Uterus (tissue), 4 donors: ENCODE data around the gene EEFSEC. TPM values are rescaled to one million over a fixed set of nuclear protein-coding genes. Genes with fewer than 3 reads are reported as not detected.

Experiments used
- DNase-seq, 2 donors: peaks; one replicate each; pipeline ENCODE4 v3.0.0-alpha.2; 2019 to 2020
- H3K27ac ChIP-seq, 2 donors: fragments of 200-600 bp; sonication (generic); 1 replicate in 1 of 2; 2 replicates in 1 of 2; pipeline ENCODE4 v1.5.1; 2016 to 2018
- H3K27me3 ChIP-seq, 2 donors: fragments of 200-600 bp; sonication (generic); one replicate each; pipeline ENCODE4 v1.5.1; 2018 to 2019; ENCODE audit warnings: control low read depth in 1 of 2
- H3K36me3 ChIP-seq, 2 donors: fragments of 200-600 bp; sonication (generic); one replicate each; pipeline ENCODE4 v1.5.1; 2019; ENCODE audit warnings: control low read depth in 1 of 2
- H3K4me1 ChIP-seq, 2 donors: fragments of 200-600 bp; sonication (generic); one replicate each; pipeline ENCODE4 v1.5.1; 2018 to 2019; ENCODE audit warnings: control low read depth in 1 of 2
- H3K4me3 ChIP-seq, 2 donors: fragments of 200-600 bp; sonication (generic); 1 replicate in 1 of 2; 2 replicates in 1 of 2; pipeline ENCODE4 v1.5.1; 2018 to 2019; ENCODE audit warnings: mild to moderate bottlenecking in 1 of 2
- H3K9me3 ChIP-seq, 2 donors: fragments of 200-600 bp; sonication (generic); one replicate each; pipeline ENCODE4 v1.5.1; 2019; ENCODE audit warnings: control low read depth in 1 of 2
- POLR2A ChIP-seq, 2 donors: fragments of 450-650 bp; IDR thresholded peaks; one replicate each; pipeline ENCODE4 v1.6.1; 2016; ENCODE audit warnings: antibody characterized with exemption in 2 of 2, mild to moderate bottlenecking in 1 of 2, moderate library complexity in 1 of 2
- intact Hi-C: fragments of 100-400 bp; cut with DNase I; formaldehyde crosslinking; loops from one replicate; pipeline ENCODE4 v1.15.1; 2023; ENCODE audit warnings: low total_unique reads
- total RNA-seq, 4 donors: library from RNA; depleted of rRNA in 3 of 4; stranded (reverse); fragments of >200 nt in 3 of 4; gene quantifications; one replicate each; pipeline versions ENCODE4 v1.1.0 to v1.2.4, GENCODE V29; 2014 to 2023
- TF ChIP-seq, protein P1 (sequence below), 4 experiments: fragments of 200-600 bp in 2 of 4; fragments of 450-650 bp in 2 of 4; sonication (generic) in 2 of 4; IDR thresholded peaks; one replicate each; pipeline ENCODE4 v1.5.1; 2016 to 2019; ENCODE audit warnings: antibody characterized with exemption in 4 of 4, mild to moderate bottlenecking in 2 of 4, moderate library complexity in 1 of 4
- donor health status: DM: yes; HTN: yes; CAD: no.

The EEFSEC gene
- total RNA-seq, 4 donors from 2014 or later: 2.9 to 20.0 (median 12.5) TPM

DNA sequence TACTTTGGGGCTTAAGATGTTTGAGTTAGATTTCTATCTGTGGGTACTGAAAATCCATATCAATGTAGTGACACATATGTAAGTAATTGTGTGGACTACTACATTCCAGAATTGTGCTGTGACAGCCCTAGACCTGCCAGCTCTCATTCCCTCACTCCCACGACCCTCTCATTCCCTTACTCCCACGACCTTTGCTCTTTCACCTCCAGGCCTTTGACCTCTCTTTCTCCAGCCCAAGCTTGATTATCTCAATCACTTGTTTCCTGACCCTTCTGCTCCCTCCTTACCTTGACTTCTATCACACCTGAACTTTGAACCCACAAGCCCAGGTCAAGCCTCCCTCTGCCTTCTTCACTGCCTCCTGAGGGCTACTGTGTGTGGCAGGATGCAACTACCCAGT is 26.0 kb upstream of the EEFSEC start:
- no peak for DNase-seq
- no peak overlapping the region for H3K27ac ChIP-seq
- no peaks in the 10 kb centered on the region for H3K36me3 ChIP-seq
- no peaks in the 10 kb centered on the region for H3K9me3 ChIP-seq
- no peaks in the 10 kb centered on the region for H3K27me3 ChIP-seq
- intact Hi-C loops: no loop called here
- H3K4me3 ChIP-seq: no peak overlapping the region
- H3K4me1 ChIP-seq: peaks cover 0 to 9% of the 10 kb centered on the region in 2 donors
- TF ChIP-seq, protein P1, sequence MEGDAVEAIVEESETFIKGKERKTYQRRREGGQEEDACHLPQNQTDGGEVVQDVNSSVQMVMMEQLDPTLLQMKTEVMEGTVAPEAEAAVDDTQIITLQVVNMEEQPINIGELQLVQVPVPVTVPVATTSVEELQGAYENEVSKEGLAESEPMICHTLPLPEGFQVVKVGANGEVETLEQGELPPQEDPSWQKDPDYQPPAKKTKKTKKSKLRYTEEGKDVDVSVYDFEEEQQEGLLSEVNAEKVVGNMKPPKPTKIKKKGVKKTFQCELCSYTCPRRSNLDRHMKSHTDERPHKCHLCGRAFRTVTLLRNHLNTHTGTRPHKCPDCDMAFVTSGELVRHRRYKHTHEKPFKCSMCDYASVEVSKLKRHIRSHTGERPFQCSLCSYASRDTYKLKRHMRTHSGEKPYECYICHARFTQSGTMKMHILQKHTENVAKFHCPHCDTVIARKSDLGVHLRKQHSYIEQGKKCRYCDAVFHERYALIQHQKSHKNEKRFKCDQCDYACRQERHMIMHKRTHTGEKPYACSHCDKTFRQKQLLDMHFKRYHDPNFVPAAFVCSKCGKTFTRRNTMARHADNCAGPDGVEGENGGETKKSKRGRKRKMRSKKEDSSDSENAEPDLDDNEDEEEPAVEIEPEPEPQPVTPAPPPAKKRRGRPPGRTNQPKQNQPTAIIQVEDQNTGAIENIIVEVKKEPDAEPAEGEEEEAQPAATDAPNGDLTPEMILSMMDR (IDR thresholded peaks at IDR 0.05): no peak
- no peak for TF ChIP-seq POLR2A (IDR thresholded peaks at IDR 0.05)

DNA sequence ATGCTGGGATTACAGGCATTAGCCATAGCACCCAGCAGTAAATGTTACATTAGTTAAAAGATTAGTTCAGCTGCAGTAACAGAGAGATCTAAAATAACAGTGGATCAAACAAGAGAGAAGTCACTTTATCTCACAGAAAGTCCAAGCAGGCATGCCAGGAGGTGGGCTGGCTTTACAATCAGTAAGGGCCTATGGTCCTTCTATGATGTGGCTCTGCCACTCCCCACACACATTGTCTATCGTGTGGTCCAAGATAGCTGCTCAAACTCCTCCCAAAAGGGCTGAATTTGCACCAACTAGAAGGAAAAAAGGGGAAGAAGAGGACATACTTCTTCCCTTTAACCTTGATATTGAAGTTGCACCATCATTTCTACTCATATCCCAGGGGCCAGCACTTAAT is 25.0 kb upstream of the EEFSEC start:
- DNase-seq: no peak
- H3K9me3 ChIP-seq: no peaks in the 10 kb centered on the region
- H3K4me3 ChIP-seq: no peak overlapping the region
- H3K4me1 ChIP-seq: no peaks in the 10 kb centered on the region
- H3K36me3 ChIP-seq: no peaks in the 10 kb centered on the region
- TF ChIP-seq POLR2A (IDR thresholded peaks at IDR 0.05): no peak
- TF ChIP-seq, protein P1 (IDR thresholded peaks at IDR 0.05): no peak
- intact Hi-C loops: no loop called here
- H3K27ac ChIP-seq: no peak overlapping the region
- H3K27me3 ChIP-seq: no peaks in the 10 kb centered on the region

DNA sequence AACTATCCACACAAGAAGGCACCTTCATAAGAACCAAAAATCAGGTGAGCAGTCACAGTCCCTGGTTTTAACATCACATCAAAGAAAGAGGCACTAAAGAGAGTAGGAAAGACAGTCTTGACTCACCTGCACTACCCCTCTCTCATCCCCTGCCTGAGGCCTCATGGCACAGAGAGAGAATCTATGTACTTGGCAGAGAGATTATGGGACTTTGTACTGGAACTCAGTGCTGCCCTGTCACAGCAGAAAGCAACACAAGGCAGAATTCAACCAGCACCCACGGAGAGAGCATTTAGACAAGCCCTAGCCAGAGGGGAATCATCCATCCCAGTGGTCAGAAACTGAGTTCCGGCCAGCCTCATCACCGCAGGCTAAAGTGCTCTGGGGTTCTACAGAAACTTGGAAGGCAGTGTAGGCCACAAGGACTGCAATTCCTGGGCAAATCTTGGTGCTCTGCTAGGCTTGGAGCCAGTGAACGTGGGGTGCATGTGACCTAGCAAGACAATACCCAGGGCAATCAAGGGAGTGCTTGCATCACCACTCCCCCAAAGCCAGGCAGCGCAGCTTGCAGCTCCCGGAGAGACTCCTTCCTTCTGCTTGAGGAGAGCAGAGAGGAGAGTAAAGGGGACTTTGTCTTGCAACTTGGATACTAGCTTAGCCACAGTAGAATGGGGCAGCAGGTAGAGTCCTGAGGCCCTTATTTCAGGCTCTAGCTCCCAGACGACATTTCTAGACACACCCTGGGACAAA is 21.2 kb upstream of the EEFSEC start:
- Histone ChIP-seq H3K36me3 (no peaks in the 10 kb centered on the region), H3K27ac (no peak overlapping the region), H3K9me3 (no peaks in the 10 kb centered on the region), H3K4me1 (no peaks in the 10 kb centered on the region), H3K4me3 (no peak overlapping the region), H3K27me3 (no peaks in the 10 kb centered on the region)
- no peak for DNase-seq
- TF ChIP-seq POLR2A (IDR thresholded peaks at IDR 0.05): no peak
- TF ChIP-seq, protein P1 (IDR thresholded peaks at IDR 0.05): no peak
- intact Hi-C loops: no loop called here

DNA sequence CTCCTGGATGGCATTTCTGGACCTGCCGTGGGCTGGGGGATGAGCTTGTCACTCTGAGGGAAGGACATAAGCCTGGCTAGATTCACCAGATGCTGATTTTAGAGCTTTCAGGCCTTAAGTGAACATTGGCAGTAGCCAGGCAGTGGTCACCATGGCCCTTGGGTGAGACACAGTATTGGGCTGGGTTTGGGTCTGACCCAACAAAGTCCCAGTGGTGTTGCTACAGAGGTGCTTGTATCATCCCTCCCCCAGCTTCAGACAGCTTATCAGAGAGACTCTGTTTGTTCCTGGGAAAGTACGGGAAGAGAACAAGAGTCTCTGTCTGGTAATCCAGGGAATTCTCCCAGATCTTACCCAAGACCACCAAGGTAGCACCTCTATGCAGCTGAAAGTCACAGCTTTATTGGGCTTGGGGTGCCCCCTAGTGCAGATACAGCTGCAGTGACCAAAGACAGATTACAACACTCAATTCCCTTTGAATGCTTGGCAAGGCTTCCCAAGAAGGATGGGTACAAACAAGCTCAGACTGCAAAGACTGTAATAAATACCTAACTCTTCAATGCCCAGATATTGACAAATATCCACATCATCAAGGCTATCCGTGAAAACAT is 19.9 kb upstream of the EEFSEC start:
- Histone ChIP-seq H3K4me3 (no peak overlapping the region), H3K36me3 (no peaks in the 10 kb centered on the region), H3K27ac (no peak overlapping the region), H3K27me3 (no peaks in the 10 kb centered on the region), H3K9me3 (no peaks in the 10 kb centered on the region), H3K4me1 (no peaks in the 10 kb centered on the region)
- intact Hi-C loops: no loop called here
- no peak for TF ChIP-seq POLR2A (IDR thresholded peaks at IDR 0.05)
- TF ChIP-seq, protein P1 (IDR thresholded peaks at IDR 0.05): peak; percentile 10 to 50 (median 26)
- no peak for DNase-seq

DNA sequence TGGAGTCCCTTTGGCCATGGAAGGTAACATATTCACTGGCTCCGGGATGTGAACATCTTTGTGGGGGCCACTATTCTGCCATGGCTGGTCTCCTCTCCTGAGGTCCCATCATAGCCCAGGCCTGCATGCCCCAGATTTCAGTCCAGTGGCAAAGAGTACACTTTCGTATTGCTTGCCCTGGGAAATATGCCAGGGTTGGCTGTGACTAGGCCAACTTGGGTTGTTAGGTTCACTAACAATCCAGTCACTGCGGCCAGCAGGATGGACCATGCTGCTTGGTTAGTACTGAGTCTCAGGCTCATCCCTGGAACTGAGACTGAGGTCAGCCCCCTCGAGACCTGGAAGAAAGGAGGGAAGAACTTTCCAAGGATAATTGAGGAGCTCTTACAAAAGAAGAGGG is 9.8 kb upstream of the EEFSEC start:
- Histone ChIP-seq H3K27ac (no peak overlapping the region), H3K27me3 (no peaks in the 10 kb centered on the region), H3K4me3 (no peak overlapping the region), H3K36me3 (no peaks in the 10 kb centered on the region), H3K9me3 (no peaks in the 10 kb centered on the region), H3K4me1 (no peaks in the 10 kb centered on the region)
- TF ChIP-seq POLR2A (IDR thresholded peaks at IDR 0.05): no peak
- TF ChIP-seq, protein P1 (IDR thresholded peaks at IDR 0.05): no peak
- no peak for DNase-seq
- intact Hi-C loops: no loop called here
